B cell (primary cell): ENCODE results near the gene FKBP10.

Source experiments
- EZH2 ChIP-seq: IDR thresholded peaks from 2 replicates; pipeline ENCODE4 v1.6.1; 2012; ENCODE audit warnings: borderline replicate concordance, low read depth, mild to moderate bottlenecking, moderate library complexity, low read length; ENCODE audit not compliant: insufficient read depth, poor library complexity, severe bottlenecking
- TF ChIP-seq, protein P1 (sequence below): fragments of 200-600 bp; IDR thresholded peaks from one replicate; pipeline ENCODE4 v1.8.0; 2022; ENCODE audit warnings: antibody characterized with exemption, mild to moderate bottlenecking

DNA sequence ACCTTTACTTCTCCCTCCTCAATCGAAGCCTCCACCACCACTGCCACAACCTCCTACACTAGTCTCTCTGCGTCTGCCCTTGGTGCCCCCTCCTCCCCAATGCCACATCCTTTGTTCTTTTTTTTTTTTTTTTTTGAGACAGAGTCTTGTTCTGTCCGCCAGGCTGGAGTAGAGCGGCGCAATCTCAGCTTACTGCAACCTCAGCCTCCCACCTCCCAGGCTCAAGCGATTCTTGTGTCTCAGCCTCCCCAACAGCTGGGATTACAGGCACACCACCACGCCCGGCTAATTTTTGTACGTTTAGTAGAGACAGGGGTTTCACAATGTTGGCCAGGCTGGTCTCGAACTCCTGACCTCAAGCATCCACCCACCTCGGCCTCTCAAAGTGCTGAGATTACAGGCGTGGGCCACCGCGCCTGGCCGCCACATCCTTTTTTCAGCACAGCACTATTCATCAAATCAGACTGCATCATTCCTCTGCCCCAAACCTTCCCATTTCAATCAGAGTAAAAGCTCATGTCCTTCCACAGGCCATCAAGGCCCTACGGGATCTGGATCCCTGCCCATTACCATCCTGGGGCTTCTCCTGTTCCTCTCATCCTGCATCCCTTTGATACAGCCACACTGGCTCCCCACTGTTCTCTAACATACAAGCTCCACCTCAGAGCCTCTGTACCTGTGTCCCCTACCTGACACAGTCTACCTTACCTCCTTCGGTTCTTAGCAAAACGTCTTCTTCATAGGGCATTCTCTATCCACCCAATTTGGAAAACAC is 50.5 kb downstream of the FKBP10 start:
- no peak for TF ChIP-seq EZH2
- TF ChIP-seq, protein P1, sequence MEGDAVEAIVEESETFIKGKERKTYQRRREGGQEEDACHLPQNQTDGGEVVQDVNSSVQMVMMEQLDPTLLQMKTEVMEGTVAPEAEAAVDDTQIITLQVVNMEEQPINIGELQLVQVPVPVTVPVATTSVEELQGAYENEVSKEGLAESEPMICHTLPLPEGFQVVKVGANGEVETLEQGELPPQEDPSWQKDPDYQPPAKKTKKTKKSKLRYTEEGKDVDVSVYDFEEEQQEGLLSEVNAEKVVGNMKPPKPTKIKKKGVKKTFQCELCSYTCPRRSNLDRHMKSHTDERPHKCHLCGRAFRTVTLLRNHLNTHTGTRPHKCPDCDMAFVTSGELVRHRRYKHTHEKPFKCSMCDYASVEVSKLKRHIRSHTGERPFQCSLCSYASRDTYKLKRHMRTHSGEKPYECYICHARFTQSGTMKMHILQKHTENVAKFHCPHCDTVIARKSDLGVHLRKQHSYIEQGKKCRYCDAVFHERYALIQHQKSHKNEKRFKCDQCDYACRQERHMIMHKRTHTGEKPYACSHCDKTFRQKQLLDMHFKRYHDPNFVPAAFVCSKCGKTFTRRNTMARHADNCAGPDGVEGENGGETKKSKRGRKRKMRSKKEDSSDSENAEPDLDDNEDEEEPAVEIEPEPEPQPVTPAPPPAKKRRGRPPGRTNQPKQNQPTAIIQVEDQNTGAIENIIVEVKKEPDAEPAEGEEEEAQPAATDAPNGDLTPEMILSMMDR = no peak
